Astrocyte (in vitro differentiated cells and primary cell): ENCODE results near the gene AZU1. TPM values are rescaled to one million over a fixed set of nuclear protein-coding genes. Genes with fewer than 3 reads are reported as not detected.

ENCODE experiments used
- DNase-seq: peaks from one replicate; pipeline ENCODE4 v3.0.0-alpha.2; 2010; ENCODE audit warnings: low read depth
- FAIRE-seq: peaks from 2 replicates; lab custom pipeline; 2011; peaks lifted over from hg19 to GRCh38; lab: Jason Lieb, UNC
- H2AFZ ChIP-seq: 2 replicates; pipeline ENCODE4 v1.6.0; 2012; ENCODE audit warnings: low read depth, low read length, inconsistent platforms
- H3K27ac ChIP-seq: 2 replicates; pipeline ENCODE4 v1.5.1; 2011; ENCODE audit warnings: low read depth, low read length, inconsistent platforms
- H3K27me3 ChIP-seq: 2 replicates; pipeline ENCODE4 v1.6.0; 2011; ENCODE audit warnings: low read length, inconsistent platforms; ENCODE audit not compliant: insufficient read depth
- H3K36me3 ChIP-seq: 2 replicates; pipeline ENCODE4 v1.5.1; 2011; ENCODE audit warnings: low read length, inconsistent platforms; ENCODE audit not compliant: insufficient read depth
- H3K4me1 ChIP-seq: 2 replicates; pipeline ENCODE4 v1.5.1; 2011; ENCODE audit warnings: low read length, inconsistent platforms; ENCODE audit not compliant: insufficient read depth
- H3K4me2 ChIP-seq: 2 replicates; pipeline ENCODE4 v1.6.0; 2012; ENCODE audit warnings: low read length, inconsistent platforms
- H3K4me3 ChIP-seq: 2 replicates; pipeline ENCODE4 v1.5.1; 2011; ENCODE audit warnings: low read depth, mild to moderate bottlenecking, low read length, inconsistent platforms; ENCODE audit not compliant: insufficient read depth
- H3K79me2 ChIP-seq: 2 replicates; pipeline ENCODE4 v1.6.0; 2012; ENCODE audit warnings: mild to moderate bottlenecking, low read length, inconsistent platforms; ENCODE audit not compliant: insufficient read depth
- H3K9ac ChIP-seq: 2 replicates; pipeline ENCODE4 v1.6.0; 2012; ENCODE audit warnings: mild to moderate bottlenecking, low read length, inconsistent platforms
- H3K9me3 ChIP-seq: 2 replicates; pipeline ENCODE4 v1.5.1; 2012; ENCODE audit warnings: low read depth, mild to moderate bottlenecking, low read length, inconsistent platforms; ENCODE audit not compliant: insufficient read depth
- H4K20me1 ChIP-seq: 2 replicates; pipeline ENCODE4 v1.6.0; 2012; ENCODE audit warnings: low read length, inconsistent platforms; ENCODE audit not compliant: insufficient read depth
- H3K27ac Mint-ChIP-seq: one replicate; pipeline ENCODE4 v1.8.0; 2021; ENCODE audit warnings: mild to moderate bottlenecking, mixed read lengths; ENCODE audit not compliant: unreplicated experiment
- H3K27me3 Mint-ChIP-seq: one replicate; pipeline ENCODE4 v1.8.0; 2021; ENCODE audit warnings: low read depth, mixed read lengths; ENCODE audit not compliant: unreplicated experiment
- H3K36me3 Mint-ChIP-seq: one replicate; pipeline ENCODE4 v1.8.0; 2021; ENCODE audit warnings: low read depth, mixed read lengths; ENCODE audit not compliant: unreplicated experiment
- H3K4me1 Mint-ChIP-seq: one replicate; pipeline ENCODE4 v1.8.0; 2021; ENCODE audit warnings: low read depth, mixed read lengths; ENCODE audit not compliant: unreplicated experiment
- H3K4me3 Mint-ChIP-seq: one replicate; pipeline ENCODE4 v1.8.0; 2021; ENCODE audit warnings: mild to moderate bottlenecking, moderate library complexity, mixed read lengths; ENCODE audit not compliant: unreplicated experiment
- H3K9me3 Mint-ChIP-seq: one replicate; pipeline ENCODE4 v1.8.0; 2021; ENCODE audit warnings: mild to moderate bottlenecking, mixed read lengths; ENCODE audit not compliant: unreplicated experiment
- CTCF ChIP-seq: IDR thresholded peaks from 2 replicates; pipeline ENCODE4 v1.5.1; 2011; ENCODE audit warnings: low read depth, mild to moderate bottlenecking, inconsistent platforms, low read length, moderate library complexity; ENCODE audit not compliant: insufficient read depth
- EZH2 ChIP-seq: IDR thresholded peaks from 2 replicates; pipeline ENCODE4 v1.6.1; 2012; ENCODE audit warnings: mild to moderate bottlenecking, low read length, inconsistent platforms; ENCODE audit not compliant: insufficient read depth
- total RNA-seq: library from RNA; stranded (reverse); gene quantifications from 2 replicates; pipeline ENCODE4 v1.2.1, GENCODE V29; 2021

AZU1 gene
- total RNA-seq, 1 donor from 2014 or later = 1.00 TPM

DNA sequence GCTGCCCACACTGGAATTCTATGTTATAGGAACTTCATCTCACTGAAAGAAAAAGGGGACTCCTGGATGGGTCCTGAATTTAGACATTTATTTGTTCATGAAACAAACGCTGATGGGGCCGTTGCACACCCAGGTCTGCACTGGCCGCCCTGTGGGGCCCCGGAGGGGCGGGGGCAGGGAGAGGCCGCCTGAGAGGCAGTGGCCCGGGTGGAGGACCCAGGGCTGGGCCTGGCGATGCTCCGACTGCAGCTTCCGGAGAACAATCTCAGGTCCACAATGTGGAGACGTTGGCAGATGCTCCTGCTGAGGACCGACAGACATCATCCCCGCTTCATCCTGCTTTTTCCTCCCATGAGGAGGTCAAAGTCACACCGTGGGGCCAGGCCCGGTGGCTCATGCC lies 46.7 kb upstream of the AZU1 start:
- H3K36me3 ChIP-seq = no peaks in the 10 kb centered on the region
- Mint-ChIP-seq H3K9me3 (no peaks in the 10 kb centered on the region), H3K4me1 (peaks cover 6% of the 10 kb centered on the region), H3K36me3 (no peaks in the 10 kb centered on the region), H3K27ac (no peak overlapping the region), H3K4me3 (no peak overlapping the region), H3K27me3 (no peaks in the 10 kb centered on the region)
- H3K9me3 ChIP-seq = no peaks in the 10 kb centered on the region
- no peaks in the 10 kb centered on the region for H3K27me3 ChIP-seq
- no peaks in the 10 kb centered on the region for H4K20me1 ChIP-seq
- H3K27ac ChIP-seq = no peak overlapping the region
- DNase-seq (no peak), FAIRE-seq (no peak)
- H2AFZ ChIP-seq = no peak overlapping the region
- no peak overlapping the region for H3K9ac ChIP-seq
- H3K79me2 ChIP-seq = no peaks in the 10 kb centered on the region
- no peak for TF ChIP-seq EZH2
- TF ChIP-seq CTCF = no peak
- no peak overlapping the region for H3K4me3 ChIP-seq
- peaks cover 14% of the 10 kb centered on the region for H3K4me1 ChIP-seq
- H3K4me2 ChIP-seq = no peak overlapping the region

- no peaks in the 10 kb centered on the region for H3K36me3 ChIP-seq
- no peak overlapping the region for H3K4me3 ChIP-seq
- Mint-ChIP-seq H3K27me3 (no peaks in the 10 kb centered on the region), H3K36me3 (no peaks in the 10 kb centered on the region), H3K9me3 (no peaks in the 10 kb centered on the region), H3K4me1 (peaks cover 6% of the 10 kb centered on the region), H3K4me3 (no peak overlapping the region), H3K27ac (peak overlapping the region; percentile 7)
- no peaks in the 10 kb centered on the region for H4K20me1 ChIP-seq
- no peaks in the 10 kb centered on the region for H3K27me3 ChIP-seq
- peak overlapping the region; percentile 84 for H3K4me2 ChIP-seq
- no peak for DNase-seq
- no peak for TF ChIP-seq EZH2
- TF ChIP-seq CTCF = no peak
- H3K9me3 ChIP-seq = no peaks in the 10 kb centered on the region
- H2AFZ ChIP-seq = no peak overlapping the region
- H3K79me2 ChIP-seq = no peaks in the 10 kb centered on the region
- H3K9ac ChIP-seq = peak overlapping the region; percentile 52
- peaks cover 14% of the 10 kb centered on the region for H3K4me1 ChIP-seq
- FAIRE-seq = no peak
- no peak overlapping the region for H3K27ac ChIP-seq
These were observed 45.8 kb upstream of the AZU1 start for GRCh38 chr19:781800-782184.

GRCh38 chr19:782185-782877 lies 45.3 kb upstream of the AZU1 start:
- FAIRE-seq = peak; percentile 13
- no peak overlapping the region for H3K27ac ChIP-seq

More at GRCh38 chr19:782185-782877, 45.3 kb upstream of the AZU1 start:
- H3K4me1 ChIP-seq = peaks cover 14% of the 10 kb centered on the region
- H3K4me3 Mint-ChIP-seq = peak overlapping the region; percentile 78
- no peaks in the 10 kb centered on the region for H3K27me3 ChIP-seq
- DNase-seq = peak; percentile 66
- peaks cover 6% of the 10 kb centered on the region for H3K4me1 Mint-ChIP-seq
- H4K20me1 ChIP-seq = no peaks in the 10 kb centered on the region
- H3K79me2 ChIP-seq = no peaks in the 10 kb centered on the region
- peak overlapping the region; percentile 84 for H3K4me2 ChIP-seq
- H3K4me3 ChIP-seq = peak overlapping the region; percentile 31
- peak overlapping the region; percentile 52 for H3K9ac ChIP-seq
- peak overlapping the region; percentile 83 for H2AFZ ChIP-seq
- TF ChIP-seq EZH2 (no peak), CTCF (no peak)
- no peaks in the 10 kb centered on the region for H3K27me3 Mint-ChIP-seq
- peak overlapping the region; percentile 93 for H3K27ac Mint-ChIP-seq
- H3K36me3 ChIP-seq = no peaks in the 10 kb centered on the region
- no peaks in the 10 kb centered on the region for H3K9me3 Mint-ChIP-seq
- H3K36me3 Mint-ChIP-seq = no peaks in the 10 kb centered on the region
- no peaks in the 10 kb centered on the region for H3K9me3 ChIP-seq
